OCI-LY7 (cell line): ENCODE results near the gene DNASE2. TPM values are rescaled to one million over a fixed set of nuclear protein-coding genes. Genes with fewer than 3 reads are reported as not detected.

Source experiments
- BruUV-seq: library from RNA; stranded (reverse); fragments of 400-500 nt; replicated peaks from 2 replicates; lab custom pipeline; 2021; lab: Mats Ljungman, UMichigan
- CTCF ChIA-PET: fragments of 300-600 bp; sonication (Branson Sonifier 250); formaldehyde crosslinking; loops from one replicate; lab custom pipeline; 2022; ENCODE audit warnings: antibody characterized with exemption; ENCODE audit not compliant: unreplicated experiment; lab: Charles Lee
- POLR2A ChIA-PET: fragments of 300-600 bp; sonication (Branson Sonifier 250); formaldehyde crosslinking; loops from one replicate; lab custom pipeline; 2022; ENCODE audit warnings: antibody characterized with exemption; lab: Charles Lee
- DNase-seq: peaks from one replicate; pipeline ENCODE4 v3.0.0-alpha.2; 2015; ENCODE audit warnings: low spot score
- H2AFZ ChIP-seq: fragments of 200-600 bp; sonication (generic), shearing (Covaris generic); 2 replicates; pipeline ENCODE4 v1.6.1; 2014; ENCODE audit warnings: mild to moderate bottlenecking, antibody characterized with exemption, low read length, moderate library complexity
- H3K27ac ChIP-seq: fragments of 200-600 bp; sonication (generic); 2 replicates; pipeline ENCODE4 v1.5.1; 2014; ENCODE audit warnings: mixed run types, low read depth, mild to moderate bottlenecking, moderate library complexity, low read length, inconsistent platforms; ENCODE audit not compliant: poor library complexity, severe bottlenecking
- H3K36me3 ChIP-seq: fragments of 200-600 bp; sonication (generic); 2 replicates; pipeline ENCODE4 v1.6.1; 2014; ENCODE audit warnings: mild to moderate bottlenecking, antibody characterized with exemption, low read length, moderate library complexity, mixed read lengths; ENCODE audit not compliant: insufficient read depth
- H3K4me1 ChIP-seq: fragments of 200-600 bp; sonication (generic); 2 replicates; pipeline ENCODE4 v1.5.1; 2014; ENCODE audit warnings: mild to moderate bottlenecking, low read length; ENCODE audit not compliant: insufficient read depth, poor library complexity, severe bottlenecking
- H3K4me2 ChIP-seq: fragments of 200-600 bp; sonication (generic); 2 replicates; pipeline ENCODE4 v1.6.1; 2014; ENCODE audit warnings: mild to moderate bottlenecking, low read length
- H3K4me3 ChIP-seq: fragments of 200-600 bp; sonication (generic); 2 replicates; pipeline ENCODE4 v1.5.1; 2014; ENCODE audit warnings: mild to moderate bottlenecking, low read depth, low read length; ENCODE audit not compliant: poor library complexity, severe bottlenecking
- H3K79me2 ChIP-seq: fragments of 200-600 bp; sonication (generic); 2 replicates; pipeline ENCODE4 v1.6.1; 2016; ENCODE audit warnings: low read depth, mild to moderate bottlenecking, low read length, moderate library complexity, mixed read lengths; ENCODE audit not compliant: insufficient read depth
- H3K9me2 ChIP-seq: fragments of 200-600 bp; sonication (generic); 2 replicates; pipeline ENCODE4 v1.6.1; 2016; ENCODE audit warnings: mild to moderate bottlenecking, low read length, mixed read lengths; ENCODE audit not compliant: insufficient read depth
- H3K9me3 ChIP-seq: fragments of 200-600 bp; sonication (generic); 2 replicates; pipeline ENCODE4 v1.6.1; 2014; ENCODE audit warnings: mild to moderate bottlenecking, mixed run types, low read length, mixed read lengths
- H4K20me1 ChIP-seq: fragments of 200-600 bp; sonication (generic); 2 replicates; pipeline ENCODE4 v1.6.1; 2014; ENCODE audit warnings: mild to moderate bottlenecking, antibody characterized with exemption, low read length, moderate library complexity, mixed read lengths; ENCODE audit not compliant: insufficient read depth
- EZH2phosphoT487 ChIP-seq: fragments of 200-600 bp; sonication (generic); IDR thresholded peaks from 2 replicates; pipeline ENCODE4 v1.6.1; 2018; ENCODE audit warnings: low read depth, borderline replicate concordance, mild to moderate bottlenecking, mixed run types, antibody characterized with exemption, low read length, moderate library complexity, mixed read lengths
- intact Hi-C: fragments of 100-400 bp; cut with micrococcal nuclease; formaldehyde crosslinking; loops from one replicate; pipeline ENCODE4 v1.10.0; 2022; ENCODE audit not compliant: unreplicated experiment
- total RNA-seq, 2 experiments: library from RNA; depleted of rRNA in 1 of 2; stranded (reverse); fragments of >200 nt in 1 of 2; shearing (Covaris generic) in 1 of 2; gene quantifications; 2 replicates each; pipeline ENCODE4 v1.2.3, GENCODE V29; 2014 to 2022
- TF ChIP-seq, protein P1 (sequence below): fragments of 200-600 bp; sonication (generic); conservative IDR thresholded peaks from 2 replicates; pipeline ENCODE4 v1.5.1; 2014; ENCODE audit warnings: mild to moderate bottlenecking, antibody characterized with exemption, low read length, moderate library complexity, mixed read lengths

The DNASE2 gene
- total RNA-seq, 2 experiments from 2014 or later, result 32.4 to 33.7 TPM

DNA sequence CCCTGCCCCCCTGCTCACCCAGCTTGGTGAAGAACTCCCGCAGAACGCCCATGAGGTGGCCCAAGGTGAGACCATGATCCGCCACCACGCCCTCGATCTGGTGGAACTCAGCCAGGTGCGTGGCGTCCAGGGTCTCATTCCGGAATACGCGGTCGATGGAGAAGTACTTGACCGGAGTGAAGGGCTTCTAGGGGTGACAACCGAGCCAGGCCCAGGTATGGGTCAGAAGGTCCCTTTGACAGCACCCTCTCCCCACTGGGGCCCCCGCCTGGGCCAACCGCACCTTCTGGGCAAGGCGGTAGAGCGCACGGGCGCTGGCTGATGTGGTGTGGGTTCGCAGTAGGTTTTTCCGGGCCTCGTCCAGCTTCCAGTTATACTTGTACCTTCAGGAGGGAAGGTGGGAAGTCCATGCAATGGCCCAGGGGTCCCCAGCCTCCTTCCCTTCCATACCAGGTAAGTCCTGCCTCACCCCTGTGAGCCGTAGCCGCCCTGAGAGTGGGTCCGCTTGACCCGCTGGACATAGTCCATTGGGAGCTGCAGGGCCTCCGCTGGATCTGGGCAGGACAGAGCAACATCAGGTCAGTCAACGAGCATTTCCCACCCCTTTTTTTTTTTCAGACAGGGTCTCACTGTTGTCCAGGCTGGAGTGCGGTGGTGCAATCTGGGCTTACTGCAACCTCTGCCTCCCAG is 43.5 kb upstream of the DNASE2 start:
- Histone ChIP-seq H3K9me3 (no peaks in the 10 kb centered on the region), H2AFZ (no peak overlapping the region), H3K4me3 (no peak overlapping the region), H3K79me2 (no peaks in the 10 kb centered on the region), H3K4me2 (no peak overlapping the region), H4K20me1 (no peaks in the 10 kb centered on the region), H3K27ac (no peak overlapping the region), H3K36me3 (peaks cover 84% of the 10 kb centered on the region), H3K4me1 (no peaks in the 10 kb centered on the region), H3K9me2 (no peaks in the 10 kb centered on the region)
- intact Hi-C loops, result no loop called here
- no peak for TF ChIP-seq EZH2phosphoT487
- TF ChIP-seq, protein P1, sequence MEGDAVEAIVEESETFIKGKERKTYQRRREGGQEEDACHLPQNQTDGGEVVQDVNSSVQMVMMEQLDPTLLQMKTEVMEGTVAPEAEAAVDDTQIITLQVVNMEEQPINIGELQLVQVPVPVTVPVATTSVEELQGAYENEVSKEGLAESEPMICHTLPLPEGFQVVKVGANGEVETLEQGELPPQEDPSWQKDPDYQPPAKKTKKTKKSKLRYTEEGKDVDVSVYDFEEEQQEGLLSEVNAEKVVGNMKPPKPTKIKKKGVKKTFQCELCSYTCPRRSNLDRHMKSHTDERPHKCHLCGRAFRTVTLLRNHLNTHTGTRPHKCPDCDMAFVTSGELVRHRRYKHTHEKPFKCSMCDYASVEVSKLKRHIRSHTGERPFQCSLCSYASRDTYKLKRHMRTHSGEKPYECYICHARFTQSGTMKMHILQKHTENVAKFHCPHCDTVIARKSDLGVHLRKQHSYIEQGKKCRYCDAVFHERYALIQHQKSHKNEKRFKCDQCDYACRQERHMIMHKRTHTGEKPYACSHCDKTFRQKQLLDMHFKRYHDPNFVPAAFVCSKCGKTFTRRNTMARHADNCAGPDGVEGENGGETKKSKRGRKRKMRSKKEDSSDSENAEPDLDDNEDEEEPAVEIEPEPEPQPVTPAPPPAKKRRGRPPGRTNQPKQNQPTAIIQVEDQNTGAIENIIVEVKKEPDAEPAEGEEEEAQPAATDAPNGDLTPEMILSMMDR, result no peak
- POLR2A ChIA-PET, result no interaction called here
- DNase-seq, result no peak
- BruUV-seq, result no TSS peak
- CTCF ChIA-PET, result no interaction called here

DNA sequence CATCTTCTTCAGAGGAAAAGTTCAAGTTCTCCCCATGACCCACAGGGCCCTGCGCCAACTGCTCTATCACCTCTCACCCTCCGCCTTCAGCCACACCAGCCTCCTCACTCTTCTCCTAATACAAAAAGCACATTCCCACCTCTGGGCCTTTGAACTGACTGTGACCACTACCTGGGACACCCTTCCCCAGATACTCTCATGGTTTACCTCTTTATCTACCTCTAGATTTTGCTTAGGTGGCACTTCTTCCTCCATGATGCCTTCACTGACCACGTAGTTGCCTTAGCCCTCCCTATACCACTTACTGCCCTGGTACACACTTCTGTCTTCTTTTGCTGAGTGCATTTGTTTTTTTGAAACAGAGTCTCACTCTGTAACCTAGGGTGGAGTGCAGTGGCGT is 41.7 kb upstream of the DNASE2 start:
- H3K4me1 ChIP-seq, result peaks cover 12% of the 10 kb centered on the region
- no peaks in the 10 kb centered on the region for H3K9me2 ChIP-seq
- H3K4me2 ChIP-seq, result no peak overlapping the region
- H4K20me1 ChIP-seq, result no peaks in the 10 kb centered on the region
- CTCF ChIA-PET, result no interaction called here
- no peak overlapping the region for H3K27ac ChIP-seq
- intact Hi-C loops, result no loop called here
- H3K36me3 ChIP-seq, result peaks cover 66% of the 10 kb centered on the region
- H3K79me2 ChIP-seq, result no peaks in the 10 kb centered on the region
- no peak overlapping the region for H3K4me3 ChIP-seq
- H3K9me3 ChIP-seq, result no peaks in the 10 kb centered on the region
- TF ChIP-seq, protein P1, result no peak
- TF ChIP-seq EZH2phosphoT487, result no peak
- no peak overlapping the region for H2AFZ ChIP-seq
- BruUV-seq, result no TSS peak
- DNase-seq, result no peak
- POLR2A ChIA-PET, result no interaction called here

DNA sequence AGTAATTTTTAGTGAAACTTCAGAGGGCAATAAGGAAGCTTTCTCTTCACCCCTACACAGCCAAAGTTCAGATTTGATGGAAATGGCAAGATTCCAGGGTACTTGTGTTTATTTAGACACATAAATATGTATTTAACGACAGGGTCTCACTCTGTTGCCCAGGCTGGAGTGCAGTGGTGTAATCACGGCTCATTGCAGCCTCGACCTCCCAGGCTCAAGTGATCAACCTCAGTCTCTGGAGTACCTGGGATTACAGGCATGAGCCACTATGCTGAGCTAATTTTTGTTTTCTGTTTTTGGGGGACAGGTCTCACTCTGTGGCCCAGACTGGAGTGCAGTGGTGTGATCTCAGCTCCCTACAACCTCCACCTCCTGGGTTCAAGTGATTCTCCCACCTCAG is 39.8 kb upstream of the DNASE2 start:
- TF ChIP-seq EZH2phosphoT487, result no peak
- TF ChIP-seq, protein P1, result no peak

More for the DNA sequence above, 39.8 kb upstream of the DNASE2 start:
- H3K9me3 ChIP-seq, result no peaks in the 10 kb centered on the region
- POLR2A ChIA-PET, result interaction anchor here (0.9 to 2.1 kb wide), 3 partner anchors 22 to 184 kb away, joined by 3 to 5 read pairs (median 3); partner anchors contain the start of genes GCDH and GET3
- BruUV-seq, result no TSS peak
- no peaks in the 10 kb centered on the region for H3K9me2 ChIP-seq
- peaks cover 50% of the 10 kb centered on the region for H3K36me3 ChIP-seq
- DNase-seq, result no peak
- H2AFZ ChIP-seq, result no peak overlapping the region
- CTCF ChIA-PET, result no interaction called here
- no peaks in the 10 kb centered on the region for H4K20me1 ChIP-seq
- peaks cover 12% of the 10 kb centered on the region for H3K4me1 ChIP-seq
- intact Hi-C loops, result no loop called here
- no peaks in the 10 kb centered on the region for H3K79me2 ChIP-seq
- peak overlapping the region; percentile 21 for H3K27ac ChIP-seq
- H3K4me3 ChIP-seq, result no peak overlapping the region
- no peak overlapping the region for H3K4me2 ChIP-seq
